NB4 (cell line): ENCODE data around the gene NT5DC1.

Experiments used
- CTCF ChIP-seq: IDR thresholded peaks from one replicate; pipeline ENCODE4 v1.5.1; 2012; ENCODE audit warnings: low read depth, low read length
- POLR2A ChIP-seq: IDR thresholded peaks from 2 replicates; pipeline ENCODE4 v1.6.1; 2011; ENCODE audit warnings: mild to moderate bottlenecking; ENCODE audit not compliant: insufficient read length; ENCODE audit errors: extremely low read depth
- TF ChIP-seq, protein P1 (sequence below): IDR thresholded peaks from 2 replicates; pipeline ENCODE4 v1.6.1; 2011; ENCODE audit warnings: low read depth, low read length

- TF ChIP-seq CTCF (no peak), POLR2A (no peak)
- TF ChIP-seq, protein P1, sequence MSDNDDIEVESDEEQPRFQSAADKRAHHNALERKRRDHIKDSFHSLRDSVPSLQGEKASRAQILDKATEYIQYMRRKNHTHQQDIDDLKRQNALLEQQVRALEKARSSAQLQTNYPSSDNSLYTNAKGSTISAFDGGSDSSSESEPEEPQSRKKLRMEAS, result no peak
Measured at GRCh38 chr6:116289876-116290275, 189.2 kb downstream of the NT5DC1 start.
